SK-N-SH (cell line): Measurements from ENCODE around the gene NBEA.

ENCODE experiments used
- CTCF ChIP-seq: fragments of 200-600 bp; sonication (generic); IDR thresholded peaks from 2 replicates; pipeline ENCODE4 v1.6.1; 2017; ENCODE audit warnings: antibody characterized with exemption, mild to moderate bottlenecking, moderate library complexity
- EP300 ChIP-seq, 2 experiments: IDR thresholded peaks; 2 replicates each; pipeline versions ENCODE4 v1.4.0 to v1.6.1; 2012; ENCODE audit warnings: borderline replicate concordance in 1 of 2, low read depth in 1 of 2, low read length in 1 of 2
- EZH2phosphoT487 ChIP-seq: fragments of 200-600 bp; sonication (generic); IDR thresholded peaks from 2 replicates; pipeline ENCODE4 v1.6.1; 2017; ENCODE audit warnings: low read depth, mixed run types, mild to moderate bottlenecking, antibody characterized with exemption, moderate library complexity, borderline replicate concordance
- JUND ChIP-seq: IDR thresholded peaks from 2 replicates; pipeline ENCODE4 v1.4.0; 2012
- POLR2AphosphoS5 ChIP-seq: IDR thresholded peaks from 2 replicates; pipeline ENCODE4 v1.6.1; 2012; ENCODE audit warnings: low read depth, low read length
- RAD21 ChIP-seq: IDR thresholded peaks from 2 replicates; pipeline ENCODE4 v1.6.1; 2012; ENCODE audit warnings: mild to moderate bottlenecking, low read length
- RCOR1 ChIP-seq: fragments of 150-350 bp; IDR thresholded peaks from 2 replicates; pipeline ENCODE4 v1.6.1; 2017; ENCODE audit warnings: antibody characterized with exemption, low read length
- RFX5 ChIP-seq: IDR thresholded peaks from 2 replicates; pipeline ENCODE4 v1.6.1; 2012; ENCODE audit warnings: mild to moderate bottlenecking, improper control_type of control experiment, low read length
- YY1 ChIP-seq: IDR thresholded peaks from 2 replicates; pipeline ENCODE4 v1.4.0; 2012; ENCODE audit warnings: low read depth, mild to moderate bottlenecking

- TF ChIP-seq YY1, result no peak
- no peak for TF ChIP-seq CTCF
- TF ChIP-seq POLR2AphosphoS5, result no peak
- no peak for TF ChIP-seq EP300 (IDR thresholded peaks at IDR 0.05; ENCODE audit: borderline replicate concordance in 1 of 2, low read depth in 1 of 2, low read length in 1 of 2)
- no peak for TF ChIP-seq RCOR1
- no peak for TF ChIP-seq RAD21
- TF ChIP-seq EZH2phosphoT487, result no peak
- no peak for TF ChIP-seq RFX5
- no peak for TF ChIP-seq JUND
Observed at GRCh38 chr13:35179920-35180663, 238.0 kb downstream of the NBEA start.
